CD4-positive, alpha-beta T cell treated with Interleukin-10 for 1 hour (primary cell): ENCODE results near the gene ANXA3.
"Not testable (repeated sequence)": the region's sequence is repeated elsewhere in the genome, so short reads cannot be mapped to it uniquely, and the experiment has no call there.

Source experiments
- DNase-seq: peaks from one replicate; pipeline ENCODE4 v3.0.0-alpha.2; 2020

The ANXA3 gene

GRCh38 chr4:78543424-78544125, 8.0 kb upstream of the ANXA3 start:
- no peak for DNase-seq

GRCh38 chr4:78544678-78545077, 6.9 kb upstream of the ANXA3 start:
- no peak for DNase-seq

GRCh38 chr4:78545275-78546246, 6.0 kb upstream of the ANXA3 start:
- no peak for DNase-seq

GRCh38 chr4:78547899-78548298, 3.7 kb upstream of the ANXA3 start:
- DNase-seq, result not testable (repeated sequence)

- DNase-seq, result not testable (repeated sequence)
Measured at GRCh38 chr4:78548889-78549288, 2.7 kb upstream of the ANXA3 start.

GRCh38 chr4:78552389-78553042, 946 bp downstream of the ANXA3 start:
- no peak for DNase-seq

GRCh38 chr4:78553043-78553396, 1.4 kb downstream of the ANXA3 start:
- no peak for DNase-seq

- no peak for DNase-seq
Measured at GRCh38 chr4:78553529-78554060, 2.0 kb downstream of the ANXA3 start.

GRCh38 chr4:78556665-78557064, 5.1 kb downstream of the ANXA3 start:
- no peak for DNase-seq

GRCh38 chr4:78557841-78558240, 6.3 kb downstream of the ANXA3 start:
- DNase-seq, result no peak

GRCh38 chr4:78558410-78558809, 6.8 kb downstream of the ANXA3 start:
- no peak for DNase-seq

- no peak for DNase-seq
Measured at GRCh38 chr4:78560296-78560963, 8.9 kb downstream of the ANXA3 start.

GRCh38 chr4:78561677-78562076, 10.1 kb downstream of the ANXA3 start:
- no peak for DNase-seq

GRCh38 chr4:78562687-78563086, 11.1 kb downstream of the ANXA3 start:
- DNase-seq, result no peak

GRCh38 chr4:78565971-78566372, 14.4 kb downstream of the ANXA3 start:
- DNase-seq, result no peak

GRCh38 chr4:78566834-78567499, 15.4 kb downstream of the ANXA3 start:
- no peak for DNase-seq

- no peak for DNase-seq
Measured at GRCh38 chr4:78567500-78568060, 16.0 kb downstream of the ANXA3 start.

- no peak for DNase-seq
Measured at GRCh38 chr4:78568640-78569305, 17.2 kb downstream of the ANXA3 start.

GRCh38 chr4:78569306-78569821, 17.8 kb downstream of the ANXA3 start:
- DNase-seq, result no peak

- DNase-seq, result no peak
Measured at GRCh38 chr4:78570117-78570516, 18.5 kb downstream of the ANXA3 start.

GRCh38 chr4:78571804-78572203, 20.2 kb downstream of the ANXA3 start:
- DNase-seq, result no peak
